Measurements from ENCODE around the gene CHADL. TPM values are rescaled to one million over a fixed set of nuclear protein-coding genes. Genes with fewer than 3 reads are reported as not detected.
A peak's percentile ranks its signal among the peaks of the same experiment; 100 is the strongest.

CHADL gene
- total and polyA plus RNA-seq, 11 donors = 3.9 to 31.2 (median 10.7) TPM

GRCh38 chr22:41241133-41241676 is 474 bp upstream of the CHADL start:
- TF ChIP-seq CTCF (IDR thresholded peaks at IDR 0.05) = no peak
- no peak for TF ChIP-seq POLR2A (IDR thresholded peaks at IDR 0.05)
- Histone ChIP-seq H3K4me3 (no peak overlapping the region), H3K9me3 (no peaks in the 10 kb centered on the region), H3K27me3 (no peaks in the 10 kb centered on the region), H3K4me1 (peaks cover 0 to 23% (median 15%) of the 10 kb centered on the region in 12 donors), H3K27ac (peak overlapping the region in 1 of 12 donors; percentile 40), H3K36me3 (peaks cover 0 to 13% (median 0%) of the 10 kb centered on the region in 9 donors)
- intact Hi-C loops (cut with DNase I) = no loop called here
- ATAC-seq = no peak
- DNase-seq = no peak
- WGBS, 4 donors = 89 to 99% (median 97%) methylated on average over 5 to 7 of the region's 7 CpGs

GRCh38 chr22:41239443-41240128 is 1.1 kb downstream of the CHADL start:
- intact Hi-C loops (cut with DNase I) = loop anchor here in 4 of 10 donors (5.0 kb wide), 2 partner anchors 42 to 317 kb away; no protein-coding TSS in a partner anchor
- H3K4me1 ChIP-seq = peaks cover 0 to 38% (median 16%) of the 10 kb centered on the region in 12 donors

GRCh38 chr22:41238570-41239442 is 1.9 kb downstream of the CHADL start:
- H3K9me3 ChIP-seq = no peaks in the 10 kb centered on the region
- H3K27me3 ChIP-seq = no peaks in the 10 kb centered on the region
- peak overlapping the region in 5 of 12 donors; percentile 34 to 62 (median 54) for H3K4me3 ChIP-seq
- H3K36me3 ChIP-seq = no peaks in the 10 kb centered on the region
- no peak for DNase-seq
- intact Hi-C loops (cut with DNase I) = loop anchor here in 4 of 10 donors (5.0 kb wide), 2 partner anchors 42 to 317 kb away; no protein-coding TSS in a partner anchor
- WGBS, 4 donors = 93 to 95% (median 94%) methylated on average over 17 to 32 of the region's 32 CpGs
- peak overlapping the region in 4 of 12 donors; percentile 57 to 68 (median 62) for H3K27ac ChIP-seq
- peaks cover 0 to 38% (median 16%) of the 10 kb centered on the region in 12 donors for H3K4me1 ChIP-seq
- TF ChIP-seq POLR2A (IDR thresholded peaks at IDR 0.05) = no peak
- TF ChIP-seq CTCF (IDR thresholded peaks at IDR 0.05) = no peak
- no peak for ATAC-seq

More at GRCh38 chr22:41239443-41240128, 1.1 kb downstream of the CHADL start:
- Histone ChIP-seq H3K27ac (no peak overlapping the region), H3K27me3 (no peaks in the 10 kb centered on the region), H3K9me3 (no peaks in the 10 kb centered on the region), H3K4me3 (no peak overlapping the region), H3K36me3 (no peaks in the 10 kb centered on the region)
- no peak for TF ChIP-seq CTCF (IDR thresholded peaks at IDR 0.05)
- no peak for TF ChIP-seq POLR2A (IDR thresholded peaks at IDR 0.05)
- peak in 1 of 5 donors; percentile 23 for DNase-seq
- ATAC-seq = no peak
- 81 to 83% (median 82%) methylated on average over 12 to 16 of the region's 16 CpGs for WGBS, 4 donors
